Ureter (tissue), 1 donor: ENCODE measurements around the gene DOCK2. TPM values are rescaled to one million over a fixed set of nuclear protein-coding genes. Genes with fewer than 3 reads are reported as not detected.
"Not testable (repeated sequence)": the region's sequence is repeated elsewhere in the genome, so short reads cannot be mapped to it uniquely, and the experiment has no call there.

Experiments used
- DNase-seq: peaks from one replicate; pipeline ENCODE4 v3.0.0-alpha.2; 2020; ENCODE audit warnings: low spot score
- total RNA-seq: library from RNA; stranded (reverse); gene quantifications from one replicate; pipeline ENCODE4 v1.2.4, GENCODE V29; 2023
- donor health status: DM: yes; HTN: yes; CAD: no.

Gene DOCK2
- total RNA-seq, 1 donor from 2014 or later: 22.4 TPM

DNA sequence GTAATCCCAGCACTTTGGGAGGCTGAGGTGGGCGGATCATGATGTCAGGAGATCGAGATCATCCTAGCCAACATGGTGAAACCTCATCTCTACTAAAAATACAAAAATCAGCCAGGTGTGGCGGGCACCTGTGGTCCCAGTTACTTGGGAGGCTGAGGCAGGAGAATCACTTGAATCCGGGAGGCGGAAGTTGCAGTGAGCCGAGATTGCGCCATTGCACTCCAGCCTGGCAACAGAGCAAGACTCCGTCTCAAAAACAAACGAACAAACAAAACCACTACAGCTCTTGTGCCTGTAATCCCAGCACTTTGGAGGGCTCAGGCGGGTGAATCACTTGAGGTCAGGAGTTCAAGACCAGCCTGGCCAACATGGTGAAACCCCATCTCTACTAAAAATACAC, 457.3 kb downstream of the DOCK2 start:
- not testable (repeated sequence) for DNase-seq

DNA sequence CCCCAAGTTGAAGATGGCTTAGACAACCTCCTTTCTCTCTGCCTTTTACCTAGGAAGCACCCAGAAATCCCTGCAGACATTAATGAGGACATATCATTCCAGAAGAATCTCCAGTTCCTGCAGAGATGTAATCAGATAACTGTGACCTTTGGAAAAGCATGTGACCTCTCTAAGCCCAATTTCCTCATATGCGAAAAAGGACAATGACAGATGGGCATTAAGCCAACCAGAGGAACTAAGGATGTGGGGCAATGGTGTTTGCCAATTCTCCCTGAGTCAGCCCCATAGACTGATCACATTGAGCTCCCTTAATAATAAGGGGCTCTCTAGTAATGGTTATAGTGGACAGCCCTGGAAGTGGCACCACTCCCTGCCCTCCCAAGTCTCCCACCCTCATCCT, 458.6 kb downstream of the DOCK2 start:
- no peak for DNase-seq

DNA sequence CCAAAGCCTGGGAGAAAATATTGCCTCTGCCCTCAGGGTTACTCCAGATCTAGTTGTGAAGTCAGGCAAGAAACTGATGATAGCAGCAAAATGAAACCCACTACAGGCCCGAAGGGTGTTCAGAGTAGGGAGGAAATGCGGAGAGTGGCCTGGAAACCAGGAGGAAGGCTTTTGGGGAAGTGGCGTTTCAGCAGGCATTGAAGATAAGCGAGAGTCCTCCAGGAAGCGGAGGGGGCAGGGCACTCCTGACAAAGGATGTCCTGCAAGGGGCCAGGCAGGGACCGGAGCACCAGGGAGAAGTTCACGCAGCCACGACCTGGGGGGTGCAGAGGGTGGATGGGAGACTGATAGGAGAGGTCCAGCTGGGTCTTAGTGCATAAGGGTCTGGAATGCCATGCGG, 460.9 kb downstream of the DOCK2 start:
- no peak for DNase-seq

- peak; percentile 79 for DNase-seq
These were observed 463.2 kb downstream of the DOCK2 start for GRCh38 chr5:170100066-170100943.

DNA sequence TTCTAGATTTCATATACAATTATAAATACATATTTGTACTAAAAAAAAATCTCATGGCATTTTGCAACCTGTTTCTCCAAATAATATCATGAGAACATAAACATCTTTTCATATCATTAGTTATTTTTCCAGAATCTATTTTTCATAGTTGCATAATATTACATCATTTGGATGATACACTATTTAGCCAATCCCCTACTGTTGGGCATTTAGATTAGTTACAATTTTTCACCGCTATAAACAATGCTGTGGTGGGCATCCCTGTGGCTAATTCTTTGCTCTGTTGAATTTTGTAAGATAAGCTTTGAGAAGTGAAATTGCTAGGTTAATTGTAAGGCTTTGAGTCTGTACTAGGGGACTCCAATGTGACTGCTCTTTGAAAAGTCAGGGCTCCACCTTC, 466.4 kb downstream of the DOCK2 start:
- DNase-seq: no peak

- DNase-seq: no peak
These were observed 467.2 kb downstream of the DOCK2 start for GRCh38 chr5:170104299-170104698.

DNA sequence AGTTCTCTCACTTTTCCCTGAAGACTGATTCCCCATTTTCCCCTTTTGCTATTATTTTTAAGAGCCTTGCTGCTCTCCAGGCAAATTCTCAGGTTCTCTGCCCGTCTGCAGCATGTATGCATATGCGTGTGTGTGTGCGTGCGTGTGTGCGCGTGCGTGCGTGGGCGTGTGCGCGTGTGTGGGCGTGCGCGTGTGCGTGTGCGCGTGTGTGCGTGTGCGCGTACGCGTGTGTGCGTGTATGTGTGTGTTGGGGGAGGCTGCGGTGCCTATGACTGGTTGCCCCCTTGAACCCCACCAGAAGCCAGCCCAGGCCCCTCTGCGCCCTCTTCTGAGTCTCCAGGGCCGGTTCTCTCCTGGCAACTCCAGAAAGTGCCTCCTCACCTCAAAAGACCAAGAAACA, 467.6 kb downstream of the DOCK2 start:
- no peak for DNase-seq

DNA sequence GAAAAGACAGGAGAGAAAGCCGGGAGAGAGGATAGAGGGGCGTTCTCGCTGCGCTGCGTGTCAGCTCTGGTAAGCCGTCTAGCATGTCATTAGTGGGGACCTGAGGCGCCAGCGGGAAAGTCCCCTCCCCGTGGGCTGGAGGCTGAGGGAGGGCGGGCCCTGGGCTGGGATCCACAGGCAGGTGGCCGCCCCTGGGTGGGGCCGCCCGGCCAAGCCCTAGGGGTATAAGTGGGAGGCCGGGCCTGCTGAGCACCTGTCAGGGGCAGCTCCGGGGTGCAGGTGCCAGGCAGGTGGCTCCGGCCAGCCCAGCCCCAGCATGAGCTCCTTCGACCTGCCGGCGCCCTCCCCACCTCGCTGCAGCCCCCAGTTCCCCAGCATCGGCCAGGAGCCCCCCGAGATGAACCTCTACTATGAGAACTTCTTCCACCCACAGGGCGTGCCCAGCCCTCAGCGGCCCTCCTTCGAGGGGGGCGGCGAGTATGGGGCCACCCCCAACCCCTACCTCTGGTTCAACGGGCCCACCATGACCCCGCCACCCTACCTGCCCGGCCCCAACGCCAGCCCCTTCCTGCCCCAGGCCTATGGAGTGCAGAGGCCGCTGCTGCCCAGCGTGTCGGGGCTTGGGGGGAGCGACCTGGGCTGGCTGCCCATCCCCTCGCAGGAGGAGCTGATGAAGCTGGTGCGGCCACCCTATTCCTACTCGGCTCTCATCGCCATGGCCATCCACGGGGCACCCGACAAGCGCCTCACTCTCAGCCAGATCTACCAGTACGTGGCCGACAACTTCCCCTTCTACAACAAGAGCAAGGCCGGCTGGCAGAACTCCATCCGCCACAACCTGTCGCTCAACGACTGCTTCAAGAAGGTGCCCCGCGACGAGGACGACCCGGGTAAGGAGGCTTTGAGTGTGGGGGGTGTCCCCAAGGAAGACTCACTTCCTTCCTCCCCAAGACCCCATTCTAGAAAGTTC, 468.9 kb downstream of the DOCK2 start, which contains the start of gene FOXI1:
FOXI1 (plus strand) TSS at position 256 of the 970 bp plus-strand sequence; CDS start at position 317, 61 bp downstream.
- no peak for DNase-seq

DNA sequence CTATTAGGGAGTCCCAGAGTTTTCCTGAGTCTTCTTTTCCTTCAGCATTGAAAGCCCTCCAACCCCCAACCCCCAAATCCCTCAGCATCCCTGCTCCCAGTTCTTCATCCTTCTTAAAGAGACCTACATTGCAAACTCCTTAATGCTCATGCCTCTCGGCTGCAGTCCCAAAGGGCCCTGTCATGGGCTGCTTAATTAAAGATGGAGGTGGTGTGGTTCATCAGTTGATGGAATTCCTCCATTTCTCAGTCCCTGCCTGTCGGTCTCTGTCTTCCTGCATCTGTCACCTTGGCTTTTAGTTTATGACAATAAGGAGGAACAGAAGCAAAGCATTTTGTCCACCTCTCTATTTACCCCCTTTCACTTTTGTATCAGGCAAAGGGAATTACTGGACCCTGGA, 470.6 kb downstream of the DOCK2 start:
- no peak for DNase-seq

DNA sequence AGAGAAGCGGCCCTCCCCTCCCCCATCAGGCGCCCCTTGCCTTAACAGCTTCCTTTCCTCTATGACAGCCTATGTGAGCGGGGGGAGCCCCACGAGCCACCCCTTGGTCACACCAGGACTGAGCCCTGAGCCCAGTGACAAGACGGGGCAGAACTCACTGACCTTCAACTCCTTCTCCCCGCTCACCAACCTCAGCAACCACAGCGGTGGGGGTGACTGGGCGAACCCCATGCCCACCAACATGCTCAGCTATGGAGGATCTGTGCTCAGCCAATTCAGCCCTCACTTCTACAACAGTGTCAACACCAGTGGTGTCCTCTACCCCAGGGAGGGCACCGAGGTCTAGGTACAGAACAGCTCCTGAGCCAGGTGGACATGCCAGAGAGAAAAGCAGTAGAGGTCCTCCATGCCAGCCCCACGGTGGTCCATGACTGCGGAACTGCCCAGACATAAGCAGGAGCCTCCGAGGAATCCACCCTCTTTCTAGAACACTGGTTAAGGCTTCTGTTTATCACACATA, 471.3 kb downstream of the DOCK2 start:
- peak; percentile 29 for DNase-seq

DNA sequence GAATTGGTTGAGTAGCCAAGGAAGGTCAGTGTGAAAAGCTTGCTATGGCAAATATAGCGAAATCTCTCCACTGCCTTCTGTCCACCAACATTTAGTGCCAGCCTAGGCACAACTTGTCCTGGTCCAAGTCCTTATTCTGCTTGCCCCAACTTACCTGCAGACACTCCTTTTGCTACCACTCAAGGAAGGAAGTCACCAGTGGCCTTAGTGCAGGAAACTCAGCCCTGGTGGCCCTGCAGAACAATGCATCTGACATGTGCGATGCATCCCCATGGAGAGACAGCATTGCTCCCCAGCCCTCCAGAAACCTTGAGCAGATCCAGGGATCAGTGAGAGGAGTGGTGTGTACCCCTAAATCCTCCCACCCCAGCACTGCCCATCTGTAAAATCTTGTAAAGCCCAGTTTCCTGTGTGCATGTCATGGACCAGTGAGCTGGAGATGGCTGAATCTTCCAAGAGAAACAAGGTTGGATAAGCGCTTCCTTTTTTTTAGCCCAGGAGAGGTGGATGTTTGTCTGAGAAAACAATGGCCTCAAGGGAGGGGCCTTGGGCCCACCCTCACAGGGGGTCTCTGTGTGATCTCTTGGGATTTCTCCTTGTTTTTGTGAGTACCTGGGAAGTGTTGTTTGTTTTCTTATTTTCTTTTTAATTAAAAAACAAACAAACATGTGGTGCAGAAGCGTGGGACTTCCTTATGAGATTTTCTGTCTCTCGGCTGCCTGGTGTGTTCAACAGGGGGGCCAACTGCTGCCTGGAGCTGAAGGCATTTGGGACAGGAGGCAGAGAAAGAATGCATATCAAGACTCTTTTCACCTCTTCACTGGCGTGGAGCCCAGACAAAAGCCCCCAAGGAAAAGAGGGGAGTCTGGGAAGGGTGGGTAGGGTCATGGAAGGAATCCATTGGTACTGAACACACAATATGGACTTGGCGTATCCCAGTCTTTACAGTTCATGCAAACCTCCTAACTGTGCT, 472.3 kb downstream of the DOCK2 start:
- DNase-seq: no peak

GRCh38 chr5:170110403-170111087, 473.5 kb downstream of the DOCK2 start:
- no peak for DNase-seq

DNA sequence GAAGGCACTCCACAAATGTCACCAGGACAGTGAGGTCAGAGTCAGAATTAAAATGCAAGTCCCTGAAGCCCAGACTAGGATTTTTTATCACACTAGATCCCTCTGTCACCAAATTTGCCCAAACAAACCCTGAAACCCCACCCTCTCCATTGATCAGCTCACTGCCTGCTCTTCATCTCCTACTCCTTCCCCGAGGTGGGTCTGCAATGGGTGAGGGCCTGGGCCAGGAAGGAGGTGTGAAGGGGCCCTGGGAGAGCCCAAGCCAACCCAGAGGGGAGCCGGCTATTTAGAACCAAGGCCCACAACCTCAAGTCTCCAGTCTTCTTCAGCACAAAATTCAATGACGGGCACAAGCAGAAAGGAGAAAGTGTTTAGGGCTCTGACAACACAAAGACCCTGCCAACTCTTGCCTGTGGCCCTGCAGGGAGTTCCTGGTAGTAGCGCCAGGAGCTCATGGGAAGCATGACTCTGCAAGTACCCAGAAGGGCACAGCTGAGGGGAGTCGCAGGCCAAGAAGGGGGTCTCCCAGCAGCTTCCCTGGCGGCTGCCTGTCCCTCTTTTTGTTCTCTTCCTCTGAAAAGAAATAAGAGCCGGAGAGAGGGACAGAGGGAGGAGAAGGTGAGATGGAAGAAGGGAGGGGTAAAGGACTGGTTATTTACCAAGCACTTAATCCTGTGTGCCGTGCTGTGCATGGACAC, 474.2 kb downstream of the DOCK2 start:
- DNase-seq: no peak

DNA sequence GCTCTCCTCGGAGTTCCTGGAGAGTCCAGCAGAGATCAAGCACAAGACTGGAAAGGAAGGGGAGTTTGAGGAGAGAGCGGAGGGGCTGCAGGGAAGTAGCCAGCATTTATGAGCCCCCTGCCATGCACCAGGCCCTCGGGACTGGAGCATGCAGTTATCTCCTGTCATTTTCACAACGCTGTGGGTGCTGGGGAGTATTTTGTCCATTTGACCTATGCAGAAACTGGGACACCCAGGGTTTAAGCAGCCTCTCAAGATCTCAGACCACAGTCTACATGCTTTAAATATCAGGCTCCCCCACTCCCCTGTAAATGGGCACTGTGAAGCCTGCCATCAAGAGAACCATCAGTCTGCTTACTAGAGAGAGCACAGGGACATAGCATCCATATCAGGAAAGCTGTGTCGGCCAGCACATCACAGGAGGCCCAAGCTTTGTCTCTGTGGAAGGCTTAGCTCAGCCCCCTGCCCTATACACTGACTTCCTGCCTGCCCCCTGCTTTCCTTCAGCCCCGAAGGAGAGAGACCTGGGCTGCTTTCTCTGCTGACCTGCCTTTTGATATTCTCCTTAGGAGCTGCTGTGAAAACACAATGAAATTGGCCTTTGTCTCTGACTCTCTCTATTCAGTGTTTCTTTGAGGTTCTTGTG, 475.9 kb downstream of the DOCK2 start:
- DNase-seq: no peak

- DNase-seq: no peak
These were observed 476.4 kb downstream of the DOCK2 start for GRCh38 chr5:170113522-170113900.

DNA sequence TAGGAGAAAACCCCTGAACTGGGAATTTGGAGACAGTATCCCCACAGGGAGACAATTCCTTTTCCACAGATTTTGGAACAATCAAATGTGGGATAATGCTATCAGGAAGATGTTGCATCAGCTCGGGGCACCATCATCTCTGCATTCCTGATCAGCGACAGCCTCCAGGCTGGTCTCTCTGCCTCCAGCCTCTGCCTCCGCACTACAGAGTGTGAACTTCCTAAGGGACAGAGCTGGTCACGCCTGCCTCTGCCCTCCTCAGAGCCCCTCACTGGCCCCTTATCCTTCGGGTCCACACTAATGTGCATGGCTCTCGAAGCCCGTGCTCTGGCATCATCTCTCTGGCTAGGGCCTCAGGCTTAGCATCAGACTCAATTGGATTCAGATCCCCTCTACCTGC, 477.2 kb downstream of the DOCK2 start:
- DNase-seq: no peak

DNA sequence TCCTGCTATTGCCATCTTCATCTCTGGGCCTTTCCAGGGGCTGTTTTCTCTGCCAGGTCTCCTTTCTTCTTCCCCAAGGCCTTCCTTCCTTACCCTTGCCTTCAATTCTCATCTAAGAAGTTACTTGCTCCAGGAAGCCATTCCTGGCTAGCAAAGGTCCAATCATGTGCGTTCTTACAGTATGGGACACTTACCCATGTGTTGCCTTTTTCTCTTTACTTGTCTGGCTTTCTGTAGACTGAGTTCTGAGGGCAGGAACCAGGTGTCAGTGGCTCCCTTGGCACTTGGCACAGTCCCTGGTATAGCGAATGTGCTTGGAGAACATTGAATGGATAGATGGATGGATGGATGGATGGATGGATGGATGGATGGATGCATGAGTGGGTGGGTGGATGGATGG, 478.9 kb downstream of the DOCK2 start:
- DNase-seq: no peak

DNA sequence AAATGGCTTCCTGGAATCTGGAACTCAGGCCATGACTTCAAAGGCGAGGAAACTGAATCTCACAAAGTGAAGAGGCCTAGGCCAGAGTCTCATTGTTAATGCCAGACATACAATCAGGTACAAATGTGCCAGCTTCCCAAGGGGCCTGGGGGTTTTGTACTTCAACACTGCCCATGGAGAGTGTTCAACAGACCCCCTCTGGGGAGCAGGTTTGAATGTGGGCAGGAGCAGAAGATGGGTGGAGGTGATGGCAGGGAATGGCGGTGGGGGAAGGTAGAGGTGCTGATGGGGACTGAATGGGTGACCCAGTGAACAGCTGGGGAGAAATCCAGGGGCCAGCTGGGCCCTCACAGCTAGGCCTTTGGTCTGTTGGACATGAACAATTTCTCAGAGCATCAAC, 480.7 kb downstream of the DOCK2 start:
- no peak for DNase-seq

- no peak for DNase-seq
These were observed 483.5 kb downstream of the DOCK2 start for GRCh38 chr5:170120576-170120975.
